HepG2 (cell line): ENCODE measurements around the gene FBXO9. TPM values are rescaled to one million over a fixed set of nuclear protein-coding genes. Genes with fewer than 3 reads are reported as not detected.

Source experiments
- FOXA1 ChIP-seq, 2 experiments: fragments of 450-650 bp in 1 of 2; sonication (generic) in 1 of 2; formaldehyde crosslinking in 1 of 2; IDR thresholded peaks; 2 replicates each; pipeline versions ENCODE4 v1.4.0 to v1.6.1; 2016 to 2020; ENCODE audit warnings: missing genetic modification reagents in 1 of 2
- FOXK2 ChIP-seq: fragments of 450-650 bp; IDR thresholded peaks from 2 replicates; pipeline ENCODE4 v1.6.1; 2016
- PPARG ChIP-seq: conservative IDR thresholded peaks from 2 replicates; pipeline ENCODE4 v1.6.1; 2016; ENCODE audit warnings: missing biosample characterization, missing genetic modification reagents
- SOX5 ChIP-seq: IDR thresholded peaks from 2 replicates; pipeline ENCODE4 v1.6.1; 2016; ENCODE audit warnings: borderline replicate concordance
- TBX2 ChIP-seq: sonication (generic); formaldehyde crosslinking; IDR thresholded peaks from 2 replicates; pipeline ENCODE4 v1.5.0; 2020; ENCODE audit warnings: missing genetic modification reagents, mild to moderate bottlenecking, borderline replicate concordance
- U2AF1 ChIP-seq: fragments of 200-400 bp; formaldehyde crosslinking; optimal IDR thresholded peaks from 2 replicates; pipeline ENCODE3; 2017; ENCODE audit warnings: mild to moderate bottlenecking, low read depth, low read length
- ZBTB38 ChIP-seq: sonication (generic); formaldehyde crosslinking; IDR thresholded peaks from 2 replicates; pipeline ENCODE4 v1.5.1; 2020; ENCODE audit warnings: mild to moderate bottlenecking, missing genetic modification reagents
- ZNF138 ChIP-seq: sonication (generic); formaldehyde crosslinking; IDR thresholded peaks from 2 replicates; pipeline ENCODE4 v1.5.0; 2020; ENCODE audit warnings: mild to moderate bottlenecking, low read depth, missing genetic modification reagents
- ZNF619 ChIP-seq: sonication (generic); formaldehyde crosslinking; IDR thresholded peaks from 2 replicates; pipeline ENCODE4 v1.4.0; 2020; ENCODE audit warnings: mild to moderate bottlenecking, missing genetic modification reagents
- ZNF75D ChIP-seq: sonication (generic); formaldehyde crosslinking; IDR thresholded peaks from 2 replicates; pipeline ENCODE4 v1.8.1; 2023; ENCODE audit warnings: missing genetic modification reagents, mild to moderate bottlenecking, borderline replicate concordance
- ZNF761 ChIP-seq: sonication (generic); formaldehyde crosslinking; conservative IDR thresholded peaks from 2 replicates; pipeline ENCODE4 v1.4.0; 2020; ENCODE audit warnings: mild to moderate bottlenecking, missing genetic modification reagents
- ZNF883 ChIP-seq: sonication (generic); formaldehyde crosslinking; IDR thresholded peaks from 2 replicates; pipeline ENCODE4 v1.5.1; 2020; ENCODE audit warnings: mild to moderate bottlenecking, missing genetic modification reagents; ENCODE audit errors: not compliant biosample characterization
- polyA plus RNA-seq, 8 experiments: library from polyadenylated mRNA; depleted of rRNA in 3 of 8; stranded (reverse) in 7 of 8; unstranded in 1 of 8; fragments of >200 nt; fragmentation: Illumina TruSeq in 4 of 8; extraction: Trizol in 4 of 8; gene quantifications; 2 replicates each; pipeline versions ENCODE4 v1.2.1 to v1.2.3, GENCODE V29; 2011 to 2016; ENCODE audit warnings: low read depth in 4 of 8, missing spikeins in 1 of 8, mixed read lengths in 1 of 8; ENCODE audit not compliant: insufficient read depth in 1 of 8
- total RNA-seq, 5 experiments: library from RNA; depleted of rRNA; stranded (reverse); fragments of >200 nt; fragmentation: Illumina TruSeq; extraction: Trizol; gene quantifications; 2 replicates each; pipeline ENCODE4 v1.2.3, GENCODE V29; 2016; ENCODE audit warnings: low read depth in 1 of 5
- TF ChIP-seq, protein P1 (sequence below): sonication (generic); formaldehyde crosslinking; IDR thresholded peaks from 2 replicates; pipeline ENCODE4 v1.5.0; 2020; ENCODE audit warnings: mild to moderate bottlenecking, missing genetic modification reagents, borderline replicate concordance
- TF ChIP-seq, protein P2 (sequence below): sonication (generic); formaldehyde crosslinking; IDR thresholded peaks from 2 replicates; pipeline ENCODE4 v1.4.0; 2020; ENCODE audit warnings: missing genetic modification reagents
- TF ChIP-seq, protein P3 (sequence below): sonication (generic); formaldehyde crosslinking; IDR thresholded peaks from 2 replicates; pipeline ENCODE4 v1.4.0; 2020; ENCODE audit warnings: missing genetic modification reagents, borderline replicate concordance
- TF ChIP-seq, protein P4 (sequence below): sonication (generic); formaldehyde crosslinking; IDR thresholded peaks from 2 replicates; pipeline ENCODE4 v1.4.0; 2020; ENCODE audit warnings: missing genetic modification reagents

FBXO9 gene
- total and polyA plus RNA-seq, 2 of the 13 experiments (the other 11 are each of a cell fraction or from before 2014, with no cell fraction given): 64.3 to 98.4 TPM

DNA sequence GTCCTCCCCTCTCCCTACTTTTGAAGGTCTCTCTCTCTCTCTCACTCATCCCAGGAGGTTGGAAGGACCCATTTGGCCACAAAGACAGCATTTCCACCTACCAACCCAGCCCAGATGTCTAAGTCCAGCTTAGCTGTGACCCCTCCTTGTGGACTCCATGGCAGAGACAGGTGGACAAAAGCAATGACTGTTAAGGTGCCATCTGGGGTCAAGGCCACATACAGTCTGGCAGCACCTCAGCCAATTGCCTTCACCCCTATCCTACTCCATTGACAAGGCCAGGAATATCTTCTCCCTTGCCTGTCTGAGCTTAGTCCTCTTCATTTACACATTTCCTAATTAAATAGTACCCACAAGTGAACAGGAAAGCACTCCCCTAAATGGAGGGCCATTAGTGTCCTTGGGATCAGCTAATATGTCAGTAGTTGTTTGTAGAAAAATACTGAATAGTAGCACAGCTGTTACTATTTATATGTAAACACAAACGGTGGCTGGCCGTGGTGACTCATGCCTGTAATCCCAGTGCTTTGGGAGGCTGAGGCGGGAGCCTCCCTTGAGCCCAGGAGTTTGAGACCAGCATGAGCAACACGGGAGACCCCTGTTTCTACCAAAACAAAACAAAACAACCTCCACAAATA lies 54.7 kb downstream of the FBXO9 start (continued):
- no peak for TF ChIP-seq ZNF761
- peak; percentile 79 for TF ChIP-seq PPARG (CRISPR knock-in tag)
- TF ChIP-seq SOX5 (CRISPR knock-in tag): peak; percentile 78
- TF ChIP-seq, protein P1, sequence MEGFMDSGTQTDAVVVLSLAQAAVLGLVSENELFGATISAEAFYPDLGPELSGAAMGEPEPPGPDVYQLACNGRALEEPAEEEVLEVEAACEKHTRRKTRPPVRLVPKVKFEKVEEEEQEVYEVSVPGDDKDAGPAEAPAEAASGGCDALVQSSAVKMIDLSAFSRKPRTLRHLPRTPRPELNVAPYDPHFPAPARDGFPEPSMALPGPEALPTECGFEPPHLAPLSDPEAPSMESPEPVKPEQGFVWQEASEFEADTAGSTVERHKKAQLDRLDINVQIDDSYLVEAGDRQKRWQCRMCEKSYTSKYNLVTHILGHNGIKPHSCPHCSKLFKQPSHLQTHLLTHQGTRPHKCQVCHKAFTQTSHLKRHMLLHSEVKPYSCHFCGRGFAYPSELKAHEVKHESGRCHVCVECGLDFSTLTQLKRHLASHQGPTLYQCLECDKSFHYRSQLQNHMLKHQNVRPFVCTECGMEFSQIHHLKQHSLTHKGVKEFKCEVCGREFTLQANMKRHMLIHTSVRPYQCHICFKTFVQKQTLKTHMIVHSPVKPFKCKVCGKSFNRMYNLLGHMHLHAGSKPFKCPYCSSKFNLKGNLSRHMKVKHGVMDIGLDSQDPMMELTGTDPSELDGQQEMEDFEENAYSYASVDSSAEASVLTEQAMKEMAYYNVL (CRISPR knock-in tag): peak; percentile 61; the same call in 1 of the 2 replicates
- TF ChIP-seq, protein P2, sequence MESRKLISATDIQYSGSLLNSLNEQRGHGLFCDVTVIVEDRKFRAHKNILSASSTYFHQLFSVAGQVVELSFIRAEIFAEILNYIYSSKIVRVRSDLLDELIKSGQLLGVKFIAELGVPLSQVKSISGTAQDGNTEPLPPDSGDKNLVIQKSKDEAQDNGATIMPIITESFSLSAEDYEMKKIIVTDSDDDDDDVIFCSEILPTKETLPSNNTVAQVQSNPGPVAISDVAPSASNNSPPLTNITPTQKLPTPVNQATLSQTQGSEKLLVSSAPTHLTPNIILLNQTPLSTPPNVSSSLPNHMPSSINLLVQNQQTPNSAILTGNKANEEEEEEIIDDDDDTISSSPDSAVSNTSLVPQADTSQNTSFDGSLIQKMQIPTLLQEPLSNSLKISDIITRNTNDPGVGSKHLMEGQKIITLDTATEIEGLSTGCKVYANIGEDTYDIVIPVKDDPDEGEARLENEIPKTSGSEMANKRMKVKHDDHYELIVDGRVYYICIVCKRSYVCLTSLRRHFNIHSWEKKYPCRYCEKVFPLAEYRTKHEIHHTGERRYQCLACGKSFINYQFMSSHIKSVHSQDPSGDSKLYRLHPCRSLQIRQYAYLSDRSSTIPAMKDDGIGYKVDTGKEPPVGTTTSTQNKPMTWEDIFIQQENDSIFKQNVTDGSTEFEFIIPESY (CRISPR knock-in tag): peak; percentile 5; the same call in 1 of the 2 replicates
- TF ChIP-seq ZNF619 (CRISPR knock-in tag): no peak
- no peak for TF ChIP-seq ZNF138 (CRISPR knock-in tag)
- no peak for TF ChIP-seq ZNF75D (CRISPR knock-in tag)
- TF ChIP-seq FOXK2: 0 out of 2 replicates have a peak, but pooled peaks have one; percentile 3
- TF ChIP-seq FOXA1 (IDR thresholded peaks at IDR 0.05): no peak
- peak; percentile 59 for TF ChIP-seq FOXA1 (CRISPR knock-in tag; IDR thresholded peaks at IDR 0.05)
- TF ChIP-seq U2AF1: no peak
- TF ChIP-seq, protein P3, sequence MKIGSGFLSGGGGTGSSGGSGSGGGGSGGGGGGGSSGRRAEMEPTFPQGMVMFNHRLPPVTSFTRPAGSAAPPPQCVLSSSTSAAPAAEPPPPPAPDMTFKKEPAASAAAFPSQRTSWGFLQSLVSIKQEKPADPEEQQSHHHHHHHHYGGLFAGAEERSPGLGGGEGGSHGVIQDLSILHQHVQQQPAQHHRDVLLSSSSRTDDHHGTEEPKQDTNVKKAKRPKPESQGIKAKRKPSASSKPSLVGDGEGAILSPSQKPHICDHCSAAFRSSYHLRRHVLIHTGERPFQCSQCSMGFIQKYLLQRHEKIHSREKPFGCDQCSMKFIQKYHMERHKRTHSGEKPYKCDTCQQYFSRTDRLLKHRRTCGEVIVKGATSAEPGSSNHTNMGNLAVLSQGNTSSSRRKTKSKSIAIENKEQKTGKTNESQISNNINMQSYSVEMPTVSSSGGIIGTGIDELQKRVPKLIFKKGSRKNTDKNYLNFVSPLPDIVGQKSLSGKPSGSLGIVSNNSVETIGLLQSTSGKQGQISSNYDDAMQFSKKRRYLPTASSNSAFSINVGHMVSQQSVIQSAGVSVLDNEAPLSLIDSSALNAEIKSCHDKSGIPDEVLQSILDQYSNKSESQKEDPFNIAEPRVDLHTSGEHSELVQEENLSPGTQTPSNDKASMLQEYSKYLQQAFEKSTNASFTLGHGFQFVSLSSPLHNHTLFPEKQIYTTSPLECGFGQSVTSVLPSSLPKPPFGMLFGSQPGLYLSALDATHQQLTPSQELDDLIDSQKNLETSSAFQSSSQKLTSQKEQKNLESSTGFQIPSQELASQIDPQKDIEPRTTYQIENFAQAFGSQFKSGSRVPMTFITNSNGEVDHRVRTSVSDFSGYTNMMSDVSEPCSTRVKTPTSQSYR (CRISPR knock-in tag): no peak
- no peak for TF ChIP-seq ZNF883 (CRISPR knock-in tag)
- TF ChIP-seq TBX2: peak; percentile 98
- TF ChIP-seq, protein P4, sequence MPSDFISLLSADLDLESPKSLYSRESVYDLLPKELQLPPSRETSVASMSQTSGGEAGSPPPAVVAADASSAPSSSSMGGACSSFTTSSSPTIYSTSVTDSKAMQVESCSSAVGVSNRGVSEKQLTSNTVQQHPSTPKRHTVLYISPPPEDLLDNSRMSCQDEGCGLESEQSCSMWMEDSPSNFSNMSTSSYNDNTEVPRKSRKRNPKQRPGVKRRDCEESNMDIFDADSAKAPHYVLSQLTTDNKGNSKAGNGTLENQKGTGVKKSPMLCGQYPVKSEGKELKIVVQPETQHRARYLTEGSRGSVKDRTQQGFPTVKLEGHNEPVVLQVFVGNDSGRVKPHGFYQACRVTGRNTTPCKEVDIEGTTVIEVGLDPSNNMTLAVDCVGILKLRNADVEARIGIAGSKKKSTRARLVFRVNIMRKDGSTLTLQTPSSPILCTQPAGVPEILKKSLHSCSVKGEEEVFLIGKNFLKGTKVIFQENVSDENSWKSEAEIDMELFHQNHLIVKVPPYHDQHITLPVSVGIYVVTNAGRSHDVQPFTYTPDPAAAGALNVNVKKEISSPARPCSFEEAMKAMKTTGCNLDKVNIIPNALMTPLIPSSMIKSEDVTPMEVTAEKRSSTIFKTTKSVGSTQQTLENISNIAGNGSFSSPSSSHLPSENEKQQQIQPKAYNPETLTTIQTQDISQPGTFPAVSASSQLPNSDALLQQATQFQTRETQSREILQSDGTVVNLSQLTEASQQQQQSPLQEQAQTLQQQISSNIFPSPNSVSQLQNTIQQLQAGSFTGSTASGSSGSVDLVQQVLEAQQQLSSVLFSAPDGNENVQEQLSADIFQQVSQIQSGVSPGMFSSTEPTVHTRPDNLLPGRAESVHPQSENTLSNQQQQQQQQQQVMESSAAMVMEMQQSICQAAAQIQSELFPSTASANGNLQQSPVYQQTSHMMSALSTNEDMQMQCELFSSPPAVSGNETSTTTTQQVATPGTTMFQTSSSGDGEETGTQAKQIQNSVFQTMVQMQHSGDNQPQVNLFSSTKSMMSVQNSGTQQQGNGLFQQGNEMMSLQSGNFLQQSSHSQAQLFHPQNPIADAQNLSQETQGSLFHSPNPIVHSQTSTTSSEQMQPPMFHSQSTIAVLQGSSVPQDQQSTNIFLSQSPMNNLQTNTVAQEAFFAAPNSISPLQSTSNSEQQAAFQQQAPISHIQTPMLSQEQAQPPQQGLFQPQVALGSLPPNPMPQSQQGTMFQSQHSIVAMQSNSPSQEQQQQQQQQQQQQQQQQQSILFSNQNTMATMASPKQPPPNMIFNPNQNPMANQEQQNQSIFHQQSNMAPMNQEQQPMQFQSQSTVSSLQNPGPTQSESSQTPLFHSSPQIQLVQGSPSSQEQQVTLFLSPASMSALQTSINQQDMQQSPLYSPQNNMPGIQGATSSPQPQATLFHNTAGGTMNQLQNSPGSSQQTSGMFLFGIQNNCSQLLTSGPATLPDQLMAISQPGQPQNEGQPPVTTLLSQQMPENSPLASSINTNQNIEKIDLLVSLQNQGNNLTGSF (CRISPR knock-in tag): no peak
- TF ChIP-seq ZBTB38 (CRISPR knock-in tag): peak; percentile 34; the same call in 1 of the 2 replicates
